ENCODE measurements around the gene LRRK1. TPM values are rescaled to one million over a fixed set of nuclear protein-coding genes. Genes with fewer than 3 reads are reported as not detected.
A peak's percentile ranks its signal among the peaks of the same experiment; 100 is the strongest.

Gene LRRK1
- total and polyA plus RNA-seq, 2 of the 4 experiments (the other 2 are of a cell fraction), result 3.0 to 5.8 TPM

DNA sequence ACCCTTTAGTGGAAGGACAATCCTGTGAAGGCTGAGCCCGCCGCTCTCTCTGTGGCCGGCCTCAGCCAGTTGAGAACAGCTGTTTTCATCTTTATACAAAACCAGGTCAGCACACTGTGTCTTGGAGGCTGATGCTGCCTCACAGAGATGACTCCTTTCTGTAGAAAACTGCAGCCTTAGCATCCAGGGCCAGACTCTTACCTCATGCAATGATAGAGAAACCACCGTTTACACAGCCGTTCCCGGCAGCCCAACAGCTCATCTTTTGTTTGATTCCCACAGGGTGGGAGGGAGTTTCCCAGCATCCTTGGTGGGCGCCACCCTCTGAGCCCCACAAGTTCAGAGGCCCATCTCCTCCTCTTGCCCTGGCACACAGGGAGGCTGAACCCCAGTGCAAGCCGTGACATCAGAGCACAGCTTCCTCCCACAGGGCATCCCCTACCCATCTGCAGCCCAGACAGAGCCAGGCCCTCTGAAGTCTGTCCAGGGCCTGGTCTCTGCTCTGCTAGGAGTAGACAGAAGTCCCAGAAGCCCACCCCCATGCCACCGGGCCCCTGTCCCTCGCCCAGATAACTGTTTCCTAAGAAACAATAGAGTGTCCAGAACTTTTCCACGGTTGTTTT lies 105.0 kb downstream of the LRRK1 start:
- no peaks in the 10 kb centered on the region for H4K20me1 ChIP-seq (ENCODE audit: insufficient read depth, low read length)
- H2BK20ac ChIP-seq (ENCODE audit: low read depth, low read length), result no peak overlapping the region
- H4K91ac ChIP-seq (ENCODE audit: insufficient read depth, low read depth, low read length), result peak overlapping the region; percentile 22
- H3K4me3 ChIP-seq (ENCODE audit: insufficient read depth, low read depth, low read length), result no peak overlapping the region
- H4K5ac ChIP-seq (ENCODE audit: low read depth, low read length), result peak overlapping the region; percentile 7; the same call in 1 of the 2 replicates
- peak overlapping the region; percentile 9; the same call in 1 of the 2 replicates for H3K9ac ChIP-seq (ENCODE audit: low read depth, low read length)
- H3K9me1 ChIP-seq (ENCODE audit: insufficient read depth, low read length), result no peaks in the 10 kb centered on the region
- H3K14ac ChIP-seq (replicated peaks; ENCODE audit: low read depth, low read length), result no peak overlapping the region; the same call in 1 of the 2 replicates
- BruUV-seq (replicated peaks), result no TSS peak
- H2BK120ac ChIP-seq (ENCODE audit: low read depth, low read length), result no peak overlapping the region
- peaks cover 19% of the 10 kb centered on the region for H3K36me3 ChIP-seq (ENCODE audit: control insufficient read depth, insufficient read depth, low read length)
- H3K9me3 ChIP-seq (ENCODE audit: control insufficient read depth, insufficient read depth, low read length), result no peaks in the 10 kb centered on the region
- H3K4me2 ChIP-seq (ENCODE audit: low read depth, low read length), result peak overlapping the region; percentile 23; the same call in 1 of the 2 replicates
- TF ChIP-seq FOS (IDR thresholded peaks at IDR 0.05; ENCODE audit: low read depth, low read length) (peak; percentile 25; the same call in 1 of the 2 replicates), NFE2L2 (IDR thresholded peaks at IDR 0.05; ENCODE audit: low read depth, low read length) (no peak; the same call in 1 of the 2 replicates), MAFK (IDR thresholded peaks at IDR 0.05; ENCODE audit: low read depth, low read length) (peak; percentile 86), CEBPB (IDR thresholded peaks at IDR 0.05; ENCODE audit: low read depth, low read length) (peak; percentile 26; the same call in 1 of the 2 replicates), RCOR1 (IDR thresholded peaks at IDR 0.05; ENCODE audit: insufficient replicate concordance, low read length) (no peak), RAD21 (IDR thresholded peaks at IDR 0.05; ENCODE audit: low read length) (0 out of 2 replicates have a peak, but pooled peaks have one; percentile 5), MAZ (IDR thresholded peaks at IDR 0.05; ENCODE audit: borderline replicate concordance, low read depth, low read length) (0 out of 2 replicates have a peak, but pooled peaks have one; percentile 52)
- no peak overlapping the region for H3K23ac ChIP-seq (ENCODE audit: low read depth, low read length)
- peak overlapping the region; percentile 32; the same call in 1 of the 2 replicates for H3K18ac ChIP-seq (ENCODE audit: low read depth, low read length)
- H2BK5ac ChIP-seq (ENCODE audit: low read depth, low read length, poor library complexity, severe bottlenecking), result peak overlapping the region; percentile 53
- POLR2A ChIA-PET (ENCODE audit: unreplicated experiment), result no interaction called here
- intact Hi-C loops (cut with micrococcal nuclease) (no loop called here), in situ Hi-C loops (cut with MboI; ENCODE audit: low sequenced_read_pairs) (no loop called here), dilution Hi-C loops (cut with HindIII; ENCODE audit: low sequenced_read_pairs, unreplicated experiment) (loop anchor here (25.0 kb wide), 1 partner anchor 387 kb away; no protein-coding TSS in a partner anchor)
- H3K27me3 ChIP-seq (ENCODE audit: control insufficient read depth, insufficient read depth, low read length), result no peaks in the 10 kb centered on the region
- H2AFZ ChIP-seq (replicated peaks; ENCODE audit: low read length, poor library complexity), result peak overlapping the region; percentile 25
- H2AK5ac ChIP-seq (ENCODE audit: low read depth, low read length), result peak overlapping the region; percentile 12; the same call in 1 of the 2 replicates
- DNase-seq, result peak; percentile 96
- 33% methylated on average over 6 of the region's 11 CpGs; no CpG with 5 or more reads in 1 of the 2 experiments for WGBS, 2 experiments (ENCODE audit: extremely low coverage in 2 of 2, insufficient read length in 1 of 2)
- H3K4ac ChIP-seq (ENCODE audit: low read depth, low read length), result 0 out of 2 replicates have a peak overlapping the region, but pooled peaks have one; percentile 20
- peak; percentile 97 for ATAC-seq (ENCODE audit: low read depth)
- H2AK9ac ChIP-seq (replicated peaks; ENCODE audit: low read depth, low read length, poor library complexity), result peak overlapping the region; percentile 6
- peak overlapping the region in 1 of 2 experiments; percentile 69; a peak in 2 of 4 replicates for H4K8ac ChIP-seq (ENCODE audit: low read depth in 2 of 2, low read length in 2 of 2)
- H3K56ac ChIP-seq (ENCODE audit: extremely low read depth, insufficient read depth, low read length), result peak overlapping the region; percentile 26; the same call in 1 of the 2 replicates
- CTCF ChIA-PET, result interaction anchor here (1.6 to 1.7 kb wide), 2 partner anchors 8 to 234 kb away, joined by 5 to 8 read pairs; no protein-coding TSS in a partner anchor
- no peak overlapping the region for H2BK15ac ChIP-seq (ENCODE audit: low read depth, low read length)
- H3K27ac ChIP-seq (ENCODE audit: insufficient read depth, low read length), result peak overlapping the region; percentile 83
- H3K4me1 ChIP-seq (ENCODE audit: control insufficient read depth, insufficient read depth, low read length), result peaks cover 14% of the 10 kb centered on the region
- H3K79me1 ChIP-seq (ENCODE audit: low read depth in 1 of 2, low read length in 2 of 2), result no peaks in the 10 kb centered on the region
